ENCODE results near the gene MPP1. TPM values are rescaled to one million over a fixed set of nuclear protein-coding genes. Genes with fewer than 3 reads are reported as not detected.

MPP1 gene
- total RNA-seq, 4 donors from 2014 or later: 9.9 to 15.0 (median 13.3) TPM

GRCh38 chrX:154776753-154777152, 28.5 kb downstream of the MPP1 start:
- Histone ChIP-seq H3K36me3 (peaks cover 45% of the 10 kb centered on the region), H3K27me3 (no peaks in the 10 kb centered on the region), H3K9me3 (no peaks in the 10 kb centered on the region), H3K4me1 (no peaks in the 10 kb centered on the region), H3K27ac (no peak overlapping the region), H3K4me3 (no peak overlapping the region)
- DNase-seq (ENCODE audit: low spot score in 2 of 2): no peak
- TF ChIP-seq, protein P1, sequence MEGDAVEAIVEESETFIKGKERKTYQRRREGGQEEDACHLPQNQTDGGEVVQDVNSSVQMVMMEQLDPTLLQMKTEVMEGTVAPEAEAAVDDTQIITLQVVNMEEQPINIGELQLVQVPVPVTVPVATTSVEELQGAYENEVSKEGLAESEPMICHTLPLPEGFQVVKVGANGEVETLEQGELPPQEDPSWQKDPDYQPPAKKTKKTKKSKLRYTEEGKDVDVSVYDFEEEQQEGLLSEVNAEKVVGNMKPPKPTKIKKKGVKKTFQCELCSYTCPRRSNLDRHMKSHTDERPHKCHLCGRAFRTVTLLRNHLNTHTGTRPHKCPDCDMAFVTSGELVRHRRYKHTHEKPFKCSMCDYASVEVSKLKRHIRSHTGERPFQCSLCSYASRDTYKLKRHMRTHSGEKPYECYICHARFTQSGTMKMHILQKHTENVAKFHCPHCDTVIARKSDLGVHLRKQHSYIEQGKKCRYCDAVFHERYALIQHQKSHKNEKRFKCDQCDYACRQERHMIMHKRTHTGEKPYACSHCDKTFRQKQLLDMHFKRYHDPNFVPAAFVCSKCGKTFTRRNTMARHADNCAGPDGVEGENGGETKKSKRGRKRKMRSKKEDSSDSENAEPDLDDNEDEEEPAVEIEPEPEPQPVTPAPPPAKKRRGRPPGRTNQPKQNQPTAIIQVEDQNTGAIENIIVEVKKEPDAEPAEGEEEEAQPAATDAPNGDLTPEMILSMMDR (IDR thresholded peaks at IDR 0.05): no peak
- TF ChIP-seq EP300 (IDR thresholded peaks at IDR 0.05) (no peak), POLR2A (IDR thresholded peaks at IDR 0.05) (no peak), POLR2AphosphoS5 (IDR thresholded peaks at IDR 0.05) (no peak)
- 87% methylated on average over 2 of the region's 2 CpGs for WGBS

DNA sequence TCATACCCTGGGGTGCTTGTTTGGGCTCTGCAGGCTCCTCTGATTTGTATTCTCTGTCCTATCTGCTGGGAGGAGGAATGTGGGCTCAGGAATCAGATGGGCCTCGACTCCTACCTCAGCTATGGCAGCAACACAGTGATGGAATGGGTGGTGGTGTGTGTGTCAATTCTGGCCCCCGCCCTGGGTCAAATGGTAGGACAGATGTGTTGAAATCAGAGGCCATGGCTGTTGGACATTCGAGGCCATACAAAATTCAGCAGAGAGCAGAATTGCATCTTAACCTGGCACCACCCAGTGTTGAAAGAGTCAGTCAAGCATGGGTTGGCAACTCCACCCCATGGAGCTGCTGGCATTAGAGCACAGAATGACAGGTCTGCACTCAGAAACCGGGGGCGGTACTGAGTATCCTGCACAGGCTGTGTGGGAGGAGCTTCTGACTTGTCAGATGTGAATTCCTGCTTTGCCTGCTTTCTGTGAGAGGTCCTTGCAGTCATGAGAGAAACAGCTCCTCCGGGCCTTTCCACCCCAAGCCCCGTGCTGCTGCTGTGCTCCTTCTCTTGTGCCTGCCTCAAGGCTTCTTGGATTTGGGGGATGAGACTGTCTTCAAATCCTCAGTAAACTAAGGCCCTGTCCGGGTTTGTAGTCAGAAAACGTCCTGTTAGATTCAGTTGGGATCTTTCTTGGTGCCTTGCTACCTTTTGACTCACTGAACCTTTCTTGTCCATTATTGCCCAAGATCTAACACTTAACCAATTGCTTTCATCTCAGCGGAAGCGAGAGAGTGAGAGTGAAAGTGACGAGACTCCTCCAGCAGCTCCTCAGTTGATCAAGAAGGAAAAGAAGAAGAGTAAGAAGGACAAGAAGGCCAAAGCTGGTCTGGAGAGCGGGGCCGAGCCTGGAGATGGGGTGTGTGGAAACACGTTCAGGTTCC, 29.6 kb downstream of the MPP1 start:
- Histone ChIP-seq H3K27me3 (no peaks in the 10 kb centered on the region), H3K4me1 (no peaks in the 10 kb centered on the region), H3K4me3 (no peak overlapping the region), H3K36me3 (peaks cover 47% of the 10 kb centered on the region), H3K27ac (no peak overlapping the region), H3K9me3 (no peaks in the 10 kb centered on the region)
- TF ChIP-seq POLR2A (IDR thresholded peaks at IDR 0.05): no peak
- TF ChIP-seq, protein P1 (IDR thresholded peaks at IDR 0.05): no peak
- TF ChIP-seq EP300 (IDR thresholded peaks at IDR 0.05): no peak
- TF ChIP-seq POLR2AphosphoS5 (IDR thresholded peaks at IDR 0.05): no peak
- WGBS: 76% methylated on average over 12 of the region's 15 CpGs
- DNase-seq (ENCODE audit: low spot score in 2 of 2): no peak

GRCh38 chrX:154774622-154775021, 30.7 kb downstream of the MPP1 start:
- WGBS: 80% methylated on average over 5 of the region's 5 CpGs
- Histone ChIP-seq H3K27ac (no peak overlapping the region), H3K27me3 (no peaks in the 10 kb centered on the region), H3K9me3 (no peaks in the 10 kb centered on the region), H3K4me1 (no peaks in the 10 kb centered on the region), H3K36me3 (peaks cover 56% of the 10 kb centered on the region), H3K4me3 (no peak overlapping the region)
- TF ChIP-seq POLR2A (IDR thresholded peaks at IDR 0.05) (no peak), EP300 (IDR thresholded peaks at IDR 0.05) (no peak), POLR2AphosphoS5 (IDR thresholded peaks at IDR 0.05) (no peak)
- TF ChIP-seq, protein P1 (IDR thresholded peaks at IDR 0.05): no peak
- DNase-seq (ENCODE audit: low spot score in 2 of 2): no peak

GRCh38 chrX:154762537-154763296, 42.6 kb downstream of the MPP1 start, which contains the start of gene DKC1:
TSS of gene DKC1 (plus strand) at chrX:154762864. CDS start at chrX:154762966, 102 bp downstream.
- Histone ChIP-seq H3K9me3 (no peaks in the 10 kb centered on the region), H3K36me3 (peaks cover 18% of the 10 kb centered on the region), H3K4me3 (peak within 1 kb of the TSS; percentile 71), H3K27ac (peak within 1 kb of the TSS; percentile 87), H3K4me1 (peaks cover 6% of the 10 kb centered on the region), H3K27me3 (no peaks in the 10 kb centered on the region)
- WGBS: 38% methylated on average over 48 of the region's 84 CpGs
- TF ChIP-seq EP300 (IDR thresholded peaks at IDR 0.05): no peak
- TF ChIP-seq POLR2AphosphoS5 (IDR thresholded peaks at IDR 0.05): peak in 1 of 3 donors; percentile 54
- DNase-seq (ENCODE audit: low spot score in 2 of 2): peak; percentile 93 to 95

DNA sequence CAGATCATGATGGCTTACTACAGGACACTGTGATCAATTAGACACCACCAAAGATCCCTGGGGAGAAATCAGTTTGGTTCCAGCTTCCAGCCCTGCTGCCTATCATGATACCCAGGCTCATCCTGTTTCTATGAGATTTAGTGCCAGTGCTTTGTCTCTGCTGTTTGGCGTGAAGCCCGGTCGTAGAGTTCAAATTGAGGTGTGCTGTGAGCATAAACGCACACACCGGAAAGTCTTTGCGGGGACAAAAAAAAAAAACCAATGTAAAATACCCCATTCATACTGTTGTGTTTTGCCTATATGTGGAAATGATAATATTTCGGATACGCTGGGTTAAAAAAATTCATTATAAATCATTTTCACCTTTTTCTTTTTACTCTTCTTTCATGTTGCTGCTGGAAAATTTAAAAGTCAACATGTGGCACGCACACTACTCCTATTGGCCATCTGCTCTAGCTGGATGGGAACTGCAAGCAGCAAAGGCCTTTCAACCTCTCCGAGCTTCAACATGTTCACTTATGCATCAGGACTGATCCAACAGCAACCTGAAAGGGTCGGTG, 43.2 kb downstream of the MPP1 start:
- Histone ChIP-seq H3K36me3 (peaks cover 12% of the 10 kb centered on the region), H3K27me3 (no peaks in the 10 kb centered on the region), H3K4me3 (peak overlapping the region; percentile 71), H3K9me3 (no peaks in the 10 kb centered on the region), H3K4me1 (peaks cover 6% of the 10 kb centered on the region), H3K27ac (peak overlapping the region; percentile 87)
- WGBS: 51% methylated on average over 11 of the region's 11 CpGs
- no peak for TF ChIP-seq EP300 (IDR thresholded peaks at IDR 0.05)
- TF ChIP-seq, protein P1 (IDR thresholded peaks at IDR 0.05): no peak
- no peak for TF ChIP-seq POLR2AphosphoS5 (IDR thresholded peaks at IDR 0.05)
- no peak for TF ChIP-seq POLR2A (IDR thresholded peaks at IDR 0.05)
- DNase-seq (ENCODE audit: low spot score in 2 of 2): no peak

Data from suprapubic skin (tissue), 4 donors.